Measurements from ENCODE around the gene CCDC12. TPM values are rescaled to one million over a fixed set of nuclear protein-coding genes. Genes with fewer than 3 reads are reported as not detected.
A peak's percentile ranks its signal among the peaks of the same experiment; 100 is the strongest.

CCDC12 gene
- total and polyA plus RNA-seq, 4 experiments from 2014 or later, result 59.3 to 102 (median 73.0) TPM

DNA sequence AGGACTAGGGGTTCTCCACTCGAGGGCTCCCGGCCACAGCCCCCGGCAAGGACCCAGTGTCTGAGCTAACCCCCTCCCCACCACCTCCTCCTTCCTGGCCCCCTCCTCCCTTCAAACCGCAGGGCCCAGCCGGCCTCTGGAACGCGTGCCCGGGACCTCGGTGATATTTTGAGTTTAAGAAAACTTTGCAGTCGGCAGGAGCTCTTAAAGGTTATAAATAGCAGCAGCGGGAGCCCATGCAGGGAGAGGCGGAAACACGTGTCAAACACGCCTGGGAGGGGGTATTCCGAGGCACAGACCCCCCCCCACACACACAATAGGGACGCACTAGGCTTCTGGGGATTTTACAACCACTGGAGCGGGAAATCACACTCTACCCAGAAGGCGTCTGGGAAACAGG, 102.1 kb downstream of the CCDC12 start:
- POLR2A ChIA-PET (ENCODE audit: partially characterized antibody), result no interaction called here

GRCh38 chr3:46873521-46873920, 103.0 kb downstream of the CCDC12 start:
- no peaks in the 10 kb centered on the region for H3K27me3 ChIP-seq (ENCODE audit: insufficient read depth, low read length)
- Mint-ChIP-seq H3K36me3 (no peaks in the 10 kb centered on the region), H3K4me1 (no peaks in the 10 kb centered on the region), H3K4me3 (no peak overlapping the region), H3K27ac (no peak overlapping the region), H3K9me3 (no peaks in the 10 kb centered on the region), H3K27me3 (peaks cover 1 to 11% of the 10 kb centered on the region in 2 donors)
- no peaks in the 10 kb centered on the region for H3K36me3 ChIP-seq (ENCODE audit: insufficient read depth, low read length)
- DNase-seq, result no peak
- no peak overlapping the region for H3K4me3 ChIP-seq (ENCODE audit: low read length in 2 of 2)
- CTCF ChIA-PET (ENCODE audit: partially characterized antibody), result interaction anchor here (1.0 to 1.6 kb wide), 2 partner anchors 20 to 23 kb away, joined by 3 to 5 read pairs; no protein-coding TSS in a partner anchor
- POLR2A ChIA-PET (ENCODE audit: partially characterized antibody), result no interaction called here
- intact Hi-C loops (cut with micrococcal nuclease), result no loop called here
- no peaks in the 10 kb centered on the region for H3K4me1 ChIP-seq (ENCODE audit: insufficient read depth, low read length)
- no peaks in the 10 kb centered on the region for H3K9me3 ChIP-seq (ENCODE audit: control insufficient read depth in 1 of 2, low read length in 2 of 2)
- no peak overlapping the region for H3K27ac ChIP-seq (ENCODE audit: low read depth, low read length)

More for the DNA sequence above, 102.1 kb downstream of the CCDC12 start:
- no peak overlapping the region for H3K27ac Mint-ChIP-seq
- no peaks in the 10 kb centered on the region for H3K4me1 Mint-ChIP-seq
- H3K9me3 ChIP-seq (ENCODE audit: control insufficient read depth in 1 of 2, low read length in 2 of 2), result no peaks in the 10 kb centered on the region
- no peak overlapping the region for H3K27ac ChIP-seq (ENCODE audit: low read depth, low read length)
- H3K9me3 Mint-ChIP-seq, result no peaks in the 10 kb centered on the region
- H3K27me3 ChIP-seq (ENCODE audit: insufficient read depth, low read length), result no peaks in the 10 kb centered on the region
- peak in 1 of 5 donors; percentile 22 for DNase-seq
- intact Hi-C loops (cut with micrococcal nuclease), result no loop called here
- no peaks in the 10 kb centered on the region for H3K36me3 Mint-ChIP-seq
- no peaks in the 10 kb centered on the region for H3K36me3 ChIP-seq (ENCODE audit: insufficient read depth, low read length)
- H3K4me3 Mint-ChIP-seq, result no peak overlapping the region
- peaks cover 1 to 11% of the 10 kb centered on the region in 2 donors for H3K27me3 Mint-ChIP-seq
- CTCF ChIA-PET (ENCODE audit: partially characterized antibody), result no interaction called here
- no peaks in the 10 kb centered on the region for H3K4me1 ChIP-seq (ENCODE audit: insufficient read depth, low read length)
- H3K4me3 ChIP-seq (ENCODE audit: low read length in 2 of 2), result no peak overlapping the region

Other genes starting within 250 kb of the CCDC12 start
- not detected for gene MYL3, start 113.3 kb downstream of the CCDC12 start, total RNA-seq
- not detected for gene MYL3, start 113.3 kb downstream of the CCDC12 start, polyA plus RNA-seq
- gene PTH1R, start 99.0 kb downstream of the CCDC12 start, total RNA-seq, result not detected
- not detected for gene PTH1R, start 99.0 kb downstream of the CCDC12 start, polyA plus RNA-seq
- 100 to 1,000 TPM; 144 to 147 TPM for gene NBEAL2, start 2.9 kb upstream of the CCDC12 start, total RNA-seq
- 10 to 100 TPM in 1 of 2 donors, 1 to 10 TPM in 1; 4.5 to 16.0 TPM for gene NBEAL2, start 2.9 kb upstream of the CCDC12 start, polyA plus RNA-seq
- gene SETD2, start 187.4 kb upstream of the CCDC12 start, total RNA-seq, result 10 to 100 TPM; 74.0 to 74.1 TPM
- 10 to 100 TPM in 1 of 2 donors, 1 to 10 TPM in 1; 3.4 to 25.9 TPM for gene SETD2, start 187.4 kb upstream of the CCDC12 start, polyA plus RNA-seq